ENCODE results near the gene PLCXD3. TPM values are rescaled to one million over a fixed set of nuclear protein-coding genes. Genes with fewer than 3 reads are reported as not detected.

PLCXD3 gene
- total and polyA plus RNA-seq, 9 of the 15 experiments (the other 6 are each of a cell fraction or from before 2014, with no cell fraction given) = not detected

DNA sequence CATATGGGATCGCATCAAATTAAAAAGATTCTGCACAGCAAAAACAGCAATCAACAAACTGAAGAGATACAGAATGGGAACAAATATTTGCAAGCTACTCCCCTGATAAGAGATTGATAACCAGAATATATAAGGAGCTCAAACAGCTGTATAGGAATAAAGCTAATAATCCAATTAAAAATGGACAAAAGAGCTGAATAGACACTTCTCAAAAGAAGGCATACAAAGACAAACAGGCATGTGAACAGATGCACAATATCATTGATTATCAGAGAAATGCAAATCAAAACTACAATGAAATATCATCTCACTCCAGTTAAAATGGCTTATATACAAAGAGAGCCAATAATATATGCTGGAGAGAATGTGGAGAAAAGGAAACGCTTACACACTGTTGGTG is 110.6 kb downstream of the PLCXD3 start:
- TF ChIP-seq XRCC3 (IDR thresholded peaks at IDR 0.05) (no peak), CEBPG (CRISPR knock-in tag; IDR thresholded peaks at IDR 0.05) (no peak), CEBPG (tag; conservative IDR thresholded peaks at IDR 0.05 in 1 of 2, IDR thresholded peaks at IDR 0.05 in 1 of 2) (no peak), TCF7L2 (IDR thresholded peaks at IDR 0.05; ENCODE audit: low read depth, low read length) (no peak), C11orf30 (IDR thresholded peaks at IDR 0.05; ENCODE audit: low read depth) (0 out of 2 replicates have a peak, but pooled peaks have one; percentile 34), MAFG (tag; conservative IDR thresholded peaks at IDR 0.05) (0 out of 2 replicates have a peak, but pooled peaks have one; percentile 15), SMARCA5 (IDR thresholded peaks at IDR 0.05) (no peak), ZNF316 (IDR thresholded peaks at IDR 0.05) (peak; percentile 51; the same call in 1 of the 2 replicates)
- Histone ChIP-seq H3K9ac (ENCODE audit: insufficient read depth in 1 of 2, low read depth in 2 of 2, low read length in 2 of 2) (no peak overlapping the region), H3K9me1 (ENCODE audit: control insufficient read depth, insufficient read depth, low read length) (no peaks in the 10 kb centered on the region), H3K4me1 (replicated peaks in 1 of 2; ENCODE audit: control insufficient read depth in 2 of 2, insufficient read depth in 2 of 2, low read length in 2 of 2) (no peaks in the 10 kb centered on the region), H3K27ac (ENCODE audit: extremely low read depth, low read depth, low read length) (no peak overlapping the region), H3K27me3 (ENCODE audit: control insufficient read depth in 2 of 2, insufficient read depth in 2 of 2, low read length in 2 of 2) (no peaks in the 10 kb centered on the region), H3K4me3 (no peak overlapping the region), H4K20me1 (replicated peaks; ENCODE audit: control insufficient read depth, insufficient read depth, low read length) (no peaks in the 10 kb centered on the region), H3K4me2 (ENCODE audit: insufficient read depth, low read length) (no peak overlapping the region), H3K79me2 (ENCODE audit: control insufficient read depth, insufficient read depth, low read length) (no peaks in the 10 kb centered on the region), H3K36me3 (ENCODE audit: control insufficient read depth, insufficient read depth, low read length) (no peaks in the 10 kb centered on the region), H2AFZ (ENCODE audit: low read depth, low read length) (no peak overlapping the region), H3K9me3 (replicated peaks; ENCODE audit: control insufficient read depth, insufficient read depth, low read depth, low read length) (no peaks in the 10 kb centered on the region)
- no TSS peak for BruUV-seq (replicated peaks)
- 3% methylated on average over 2 of the region's 2 CpGs for WGBS (ENCODE audit: insufficient coverage, low coverage, missing lambda C conversion rate)
- ATAC-seq (no peak), DNase-seq (ENCODE audit: extremely low read depth in 1 of 4, low spot score in 3 of 4) (no peak), FAIRE-seq (no peak)
- intact Hi-C loops (cut with micrococcal nuclease) (no loop called here), in situ Hi-C loops (cut with MboI) (no loop called here)
- POLR2A ChIA-PET = no interaction called here
- CTCF ChIA-PET (ENCODE audit: low intra/inter-chr PET ratio) = no interaction called here

DNA sequence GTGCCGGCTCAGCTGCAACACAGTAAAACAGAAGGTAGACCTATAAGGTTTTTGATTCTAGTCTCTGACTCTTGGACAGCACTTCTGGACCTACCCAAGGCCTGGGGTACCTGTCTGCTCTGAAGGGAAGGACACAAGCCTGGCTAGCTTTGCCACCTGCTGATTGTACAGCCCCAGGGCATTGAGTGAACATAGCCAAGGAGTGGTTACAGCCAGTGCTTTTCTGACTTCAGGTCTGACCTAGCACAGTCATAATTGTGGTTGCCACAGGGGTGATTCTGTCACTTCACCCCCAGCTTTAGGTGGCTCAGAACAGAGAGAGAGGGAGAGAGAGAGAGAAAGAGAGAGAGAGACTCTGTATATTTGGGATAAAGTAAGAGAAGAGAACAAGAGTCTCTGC is 118.4 kb downstream of the PLCXD3 start:
- DNase-seq (ENCODE audit: extremely low read depth in 1 of 4, low spot score in 3 of 4) (no peak), ATAC-seq (no peak), FAIRE-seq (no peak)
- in situ Hi-C loops (cut with MboI) = no loop called here
- CTCF ChIA-PET (ENCODE audit: low intra/inter-chr PET ratio) = no interaction called here
- H3K27me3 ChIP-seq (ENCODE audit: control insufficient read depth in 2 of 2, insufficient read depth in 2 of 2, low read length in 2 of 2) = no peaks in the 10 kb centered on the region
- POLR2A ChIA-PET = no interaction called here
- intact Hi-C loops (cut with micrococcal nuclease) = no loop called here
- H3K9ac ChIP-seq (ENCODE audit: insufficient read depth in 1 of 2, low read depth in 2 of 2, low read length in 2 of 2) = no peak overlapping the region
- WGBS (ENCODE audit: insufficient coverage, low coverage, missing lambda C conversion rate) = 0% methylated on average over 1 of the region's 1 CpG
- H4K20me1 ChIP-seq (replicated peaks; ENCODE audit: control insufficient read depth, insufficient read depth, low read length) = no peaks in the 10 kb centered on the region
- TF ChIP-seq TEAD4 (IDR thresholded peaks at IDR 0.05; ENCODE audit: low read length) (no peak), TEAD4 (CRISPR knock-in tag; IDR thresholded peaks at IDR 0.05; ENCODE audit: borderline replicate concordance) (no peak)
- TF ChIP-seq, protein P1, sequence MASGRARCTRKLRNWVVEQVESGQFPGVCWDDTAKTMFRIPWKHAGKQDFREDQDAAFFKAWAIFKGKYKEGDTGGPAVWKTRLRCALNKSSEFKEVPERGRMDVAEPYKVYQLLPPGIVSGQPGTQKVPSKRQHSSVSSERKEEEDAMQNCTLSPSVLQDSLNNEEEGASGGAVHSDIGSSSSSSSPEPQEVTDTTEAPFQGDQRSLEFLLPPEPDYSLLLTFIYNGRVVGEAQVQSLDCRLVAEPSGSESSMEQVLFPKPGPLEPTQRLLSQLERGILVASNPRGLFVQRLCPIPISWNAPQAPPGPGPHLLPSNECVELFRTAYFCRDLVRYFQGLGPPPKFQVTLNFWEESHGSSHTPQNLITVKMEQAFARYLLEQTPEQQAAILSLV (tag; IDR thresholded peaks at IDR 0.05) = no peak
- H3K79me2 ChIP-seq (ENCODE audit: control insufficient read depth, insufficient read depth, low read length) = no peaks in the 10 kb centered on the region
- H3K9me3 ChIP-seq (replicated peaks; ENCODE audit: control insufficient read depth, insufficient read depth, low read depth, low read length) = no peaks in the 10 kb centered on the region
- H3K4me2 ChIP-seq (ENCODE audit: insufficient read depth, low read length) = no peak overlapping the region
- H3K27ac ChIP-seq (ENCODE audit: extremely low read depth, low read depth, low read length) = no peak overlapping the region
- no peaks in the 10 kb centered on the region for H3K36me3 ChIP-seq (ENCODE audit: control insufficient read depth, insufficient read depth, low read length)
- BruUV-seq (replicated peaks) = no TSS peak
- no peak overlapping the region for H2AFZ ChIP-seq (ENCODE audit: low read depth, low read length)
- no peaks in the 10 kb centered on the region for H3K4me1 ChIP-seq (replicated peaks in 1 of 2; ENCODE audit: control insufficient read depth in 2 of 2, insufficient read depth in 2 of 2, low read length in 2 of 2)
- H3K4me3 ChIP-seq = no peak overlapping the region
- no peaks in the 10 kb centered on the region for H3K9me1 ChIP-seq (ENCODE audit: control insufficient read depth, insufficient read depth, low read length)

Data from K562 (cell line).